Limb (tissue), 2 donors: Measurements from ENCODE around the gene LZTR1.
"Not testable (repeated sequence)": the region's sequence is repeated elsewhere in the genome, so short reads cannot be mapped to it uniquely, and the experiment has no call there.

Experiments used
- DNase-seq, 2 donors: peaks; one replicate each; pipeline ENCODE4 v3.0.0-alpha.2; 2016; ENCODE audit errors: extremely low spot score in 2 of 2

Gene LZTR1

DNA sequence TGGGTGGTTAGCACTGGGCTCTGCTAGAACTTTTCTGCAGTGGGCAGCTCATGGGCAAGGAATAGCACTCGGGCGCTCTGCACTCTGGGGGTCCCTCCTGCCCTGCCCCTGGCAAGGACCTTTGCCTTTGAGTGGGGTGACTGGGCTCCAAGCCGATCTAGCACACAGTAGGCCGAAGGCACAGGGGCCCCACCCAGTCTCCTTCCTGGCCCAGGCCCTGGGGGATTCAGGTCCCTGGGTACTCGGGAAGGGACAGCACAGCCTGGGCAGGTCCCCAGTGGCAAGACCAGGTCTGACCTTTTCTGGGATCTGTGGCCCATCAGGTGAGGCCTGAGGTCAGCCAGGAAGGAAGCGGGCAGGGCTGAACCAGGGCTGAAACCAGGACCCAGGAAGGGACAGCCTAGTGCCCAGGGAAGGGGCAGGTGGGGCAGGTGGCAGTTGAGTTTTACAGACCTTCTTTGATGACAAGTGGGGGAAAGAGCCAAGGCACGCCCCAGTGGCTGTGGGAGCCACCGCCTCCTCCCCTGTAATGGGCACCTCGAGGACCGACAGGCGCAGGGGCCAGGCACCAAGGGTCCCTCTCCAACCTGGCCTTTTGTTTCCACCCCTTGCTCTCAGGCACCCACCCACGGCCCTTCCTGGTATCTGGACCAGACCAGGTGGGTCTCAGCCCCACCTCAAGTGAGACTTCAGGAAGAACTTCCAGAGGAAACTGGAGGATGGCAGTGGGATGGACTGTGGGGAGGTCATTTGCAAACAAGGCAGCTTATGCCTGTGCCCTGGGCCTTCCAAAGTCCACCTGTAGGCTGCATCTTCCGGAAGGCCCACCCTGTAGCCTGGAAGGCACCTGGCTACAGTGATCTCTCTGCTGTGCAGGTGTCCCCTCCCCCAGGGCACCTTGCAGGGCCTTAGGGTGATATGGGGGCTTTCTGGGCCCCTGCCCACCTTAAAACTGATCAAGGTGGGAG lies 15.9 kb upstream of the LZTR1 start:
- no peak for DNase-seq

DNA sequence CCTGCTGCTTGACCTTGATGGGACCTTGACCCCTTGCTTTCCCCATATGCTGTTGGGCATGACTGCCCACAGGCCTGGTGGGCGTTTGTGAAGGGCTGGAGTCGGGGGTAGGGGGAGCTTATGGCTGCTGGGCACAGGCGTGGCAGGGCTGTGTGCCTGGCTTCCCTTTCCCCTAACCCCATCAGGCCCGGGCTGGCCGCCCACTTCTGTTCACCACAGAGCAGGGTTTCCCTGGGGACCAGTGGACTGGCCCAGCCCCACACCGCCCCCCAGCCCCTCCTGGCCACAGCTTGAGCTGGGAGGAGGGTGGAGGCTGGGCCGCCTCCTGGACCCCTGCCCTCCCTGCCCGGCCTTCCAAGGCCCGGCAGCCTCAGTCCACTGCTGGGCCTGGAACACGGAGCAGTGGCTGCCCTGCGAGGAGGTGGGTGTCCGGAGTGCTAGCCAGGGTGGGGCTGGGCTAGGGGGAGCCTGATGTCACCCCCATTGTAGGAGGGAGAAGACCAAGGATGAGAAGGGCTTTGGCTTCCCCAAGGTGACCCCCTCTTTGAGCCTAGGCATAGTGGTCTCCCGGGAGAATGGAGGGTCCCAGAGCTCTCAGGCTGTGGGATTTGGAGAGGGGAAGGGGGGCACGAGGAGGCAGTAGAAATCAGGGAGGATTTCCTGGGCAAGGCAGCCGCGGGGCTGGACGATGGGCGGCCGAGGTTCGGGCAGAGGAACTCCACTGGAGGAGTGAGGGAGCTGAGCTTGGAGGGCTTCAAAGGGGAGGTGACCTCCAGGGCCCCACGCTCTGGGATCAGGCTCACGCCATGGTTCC lies 15.0 kb upstream of the LZTR1 start, which contains the start of gene AIFM3:
TSS of gene AIFM3 (plus strand) at position 373 of the 814 bp plus-strand sequence. CDS start 690 bp downstream, outside the sequence.
- no peak for DNase-seq

GRCh38 chr22:20967697-20968211 lies 14.3 kb upstream of the LZTR1 start:
- DNase-seq: no peak

GRCh38 chr22:20968281-20968977 lies 13.7 kb upstream of the LZTR1 start:
- DNase-seq: no peak

GRCh38 chr22:20970939-20971657 lies 11.0 kb upstream of the LZTR1 start:
- peak in 1 of 2 donors; percentile 17 for DNase-seq

DNA sequence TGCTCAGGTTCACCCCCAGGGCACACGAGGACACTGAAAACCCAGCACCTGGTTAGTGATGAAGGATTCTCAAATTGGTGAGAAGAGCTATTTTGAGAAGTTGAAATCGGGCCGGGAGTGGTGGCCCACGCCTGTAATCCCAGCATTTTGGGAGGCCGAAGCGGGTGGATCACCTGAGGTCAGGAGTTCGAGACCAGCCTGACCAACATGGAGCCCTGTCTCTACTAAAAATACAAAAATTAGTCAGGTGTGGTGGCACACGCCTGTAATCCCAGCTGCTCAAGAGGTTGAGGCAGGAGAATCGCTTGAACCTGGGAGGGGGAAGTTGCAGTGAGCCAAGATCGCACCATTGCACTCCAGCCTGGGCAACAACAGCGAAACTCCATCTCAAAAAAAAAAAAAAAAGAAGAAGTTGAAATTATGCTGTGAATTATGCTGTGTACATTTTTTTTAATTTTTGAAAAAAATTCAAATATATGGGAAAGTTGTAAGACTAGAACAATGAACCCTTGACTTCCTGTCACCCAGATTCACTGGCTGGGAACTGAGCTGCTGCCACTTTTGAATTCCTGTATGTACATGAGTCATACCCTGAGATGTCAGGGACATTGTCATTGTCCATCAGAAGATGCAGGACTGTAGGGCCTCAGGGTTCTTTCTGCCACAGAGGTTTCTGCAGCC lies 9.9 kb upstream of the LZTR1 start:
- DNase-seq: not testable (repeated sequence)

GRCh38 chr22:20972933-20973577 lies 9.0 kb upstream of the LZTR1 start:
- DNase-seq: no peak

- no peak for DNase-seq
Observed at GRCh38 chr22:20973634-20974286, 8.3 kb upstream of the LZTR1 start.

DNA sequence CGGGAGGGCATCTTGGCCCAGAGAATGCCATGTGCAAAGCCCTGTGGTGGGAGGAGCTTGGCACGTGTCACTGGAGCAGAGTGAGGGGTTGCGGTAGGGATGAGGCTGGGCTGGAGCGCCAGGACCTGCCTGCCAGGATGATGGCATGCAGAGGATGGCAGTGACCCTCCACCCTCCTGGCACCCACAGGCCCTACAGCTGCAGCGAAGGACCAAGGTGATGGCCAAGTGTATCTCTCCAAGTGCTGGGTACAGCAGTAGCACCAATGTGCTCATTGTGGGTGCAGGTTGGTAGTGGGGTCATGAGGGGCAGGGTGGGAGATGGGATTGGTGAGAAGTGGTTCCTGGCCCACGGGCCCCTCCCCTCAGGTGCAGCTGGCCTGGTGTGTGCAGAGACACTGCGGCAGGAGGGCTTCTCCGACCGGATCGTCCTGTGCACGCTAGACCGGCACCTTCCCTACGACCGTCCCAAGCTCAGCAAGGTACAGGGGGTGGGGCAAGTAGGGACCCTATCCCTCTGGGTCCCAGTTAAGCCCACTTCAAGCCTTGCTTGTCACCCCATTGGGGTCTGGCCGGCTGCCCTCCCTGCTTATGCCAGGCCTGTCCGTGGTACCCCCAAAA lies 7.7 kb upstream of the LZTR1 start:
- DNase-seq: no peak

- DNase-seq: no peak
Observed at GRCh38 chr22:20975541-20976290, 6.4 kb upstream of the LZTR1 start.

DNA sequence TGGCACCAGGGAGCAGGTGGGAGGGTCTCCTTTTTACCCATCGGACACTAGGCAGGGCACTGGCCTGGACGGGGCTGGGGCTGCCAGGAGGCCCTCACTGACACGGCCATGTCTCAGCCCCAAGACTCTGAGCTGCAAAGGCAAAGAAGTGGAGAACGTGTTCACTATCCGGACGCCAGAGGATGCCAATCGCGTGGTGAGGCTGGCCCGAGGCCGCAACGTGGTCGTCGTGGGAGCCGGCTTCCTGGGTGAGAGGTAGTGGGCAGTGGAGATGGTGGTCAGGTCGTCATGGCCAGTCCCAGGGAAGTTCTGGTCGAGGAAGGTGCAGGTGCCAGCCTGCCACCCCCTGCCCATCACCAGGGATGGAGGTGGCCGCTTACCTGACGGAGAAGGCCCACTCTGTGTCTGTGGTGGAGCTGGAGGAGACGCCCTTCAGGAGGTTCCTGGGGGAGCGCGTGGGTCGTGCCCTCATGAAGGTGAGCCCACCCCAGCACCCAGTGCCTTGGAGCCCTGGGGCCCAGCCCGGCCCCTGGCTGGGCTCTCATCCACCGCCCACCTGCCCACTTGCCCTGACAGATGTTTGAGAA lies 5.7 kb upstream of the LZTR1 start:
- DNase-seq: no peak

DNA sequence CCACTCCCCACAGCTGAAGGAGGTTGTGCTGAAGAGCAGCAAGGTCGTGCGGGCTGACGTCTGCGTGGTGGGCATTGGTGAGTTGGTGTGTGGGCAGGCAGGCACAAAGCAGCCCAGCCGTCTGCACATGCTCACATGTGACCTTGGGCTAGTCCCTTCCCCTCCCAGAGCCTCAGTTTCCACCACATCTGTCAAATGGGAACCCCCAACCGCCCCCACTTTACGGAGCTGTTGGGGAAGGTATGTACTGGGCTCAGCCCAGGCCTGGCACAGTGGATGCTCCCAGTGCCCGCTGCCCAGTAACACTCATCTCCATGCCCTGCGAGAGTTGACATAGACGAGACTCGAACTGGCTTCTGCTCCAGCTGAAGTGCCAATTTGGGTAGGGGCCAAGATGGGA lies 5.1 kb upstream of the LZTR1 start:
- DNase-seq: no peak

- no peak for DNase-seq
Observed at GRCh38 chr22:20977516-20978170, 4.5 kb upstream of the LZTR1 start.

GRCh38 chr22:20978419-20978818 lies 3.7 kb upstream of the LZTR1 start:
- no peak for DNase-seq

DNA sequence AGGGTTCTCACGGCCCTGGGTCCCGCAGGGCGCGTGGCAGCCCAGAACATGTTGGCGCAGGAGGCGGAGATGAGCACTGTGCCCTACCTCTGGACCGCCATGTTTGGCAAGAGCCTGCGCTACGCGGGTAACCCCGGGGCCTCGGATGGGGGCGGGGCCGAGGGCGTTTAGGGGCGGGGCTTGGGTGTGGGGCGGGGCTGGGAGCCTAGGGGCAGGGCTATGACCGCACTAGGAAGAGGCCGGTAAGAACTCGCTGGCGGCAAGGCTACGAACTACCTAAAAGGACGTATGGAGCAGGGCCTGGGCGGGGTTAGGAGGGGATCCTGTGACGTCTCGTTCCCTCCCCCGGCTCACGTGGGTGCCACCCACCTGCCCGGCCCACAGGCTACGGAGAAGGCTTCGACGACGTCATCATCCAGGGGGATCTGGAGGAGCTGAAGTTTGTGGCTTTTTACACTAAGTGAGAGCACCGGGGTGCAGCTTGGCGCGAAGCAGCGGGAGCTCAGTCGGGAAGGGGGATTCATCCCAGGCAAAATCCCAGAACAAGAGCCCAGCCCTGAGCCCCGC lies 2.8 kb upstream of the LZTR1 start:
- DNase-seq: peak; percentile 30 to 76

DNA sequence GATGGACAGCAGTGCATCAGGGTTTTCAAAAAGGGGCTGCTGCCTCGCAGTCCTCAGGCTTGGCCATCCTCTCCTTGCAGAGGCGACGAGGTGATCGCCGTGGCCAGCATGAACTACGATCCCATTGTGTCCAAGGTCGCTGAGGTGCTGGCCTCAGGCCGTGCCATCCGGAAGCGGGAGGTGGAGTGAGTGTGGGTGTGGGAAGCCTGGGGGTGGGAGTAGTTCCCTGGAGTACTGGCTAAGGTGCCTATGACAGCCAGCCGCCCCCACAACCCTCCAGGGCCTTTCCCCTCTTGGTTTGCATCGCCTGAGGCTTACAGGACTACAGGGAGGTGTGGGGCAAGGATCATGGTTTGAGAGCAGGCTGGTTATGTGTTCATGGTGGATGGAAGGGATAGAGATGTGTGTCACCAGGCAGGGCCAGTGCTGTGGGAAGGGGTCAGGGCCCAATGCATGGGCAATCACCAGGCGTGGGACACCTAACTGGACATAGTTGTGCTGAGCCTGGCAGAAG lies 2.1 kb upstream of the LZTR1 start:
- DNase-seq: no peak
